ENCODE results near the gene NPFF.

DNA sequence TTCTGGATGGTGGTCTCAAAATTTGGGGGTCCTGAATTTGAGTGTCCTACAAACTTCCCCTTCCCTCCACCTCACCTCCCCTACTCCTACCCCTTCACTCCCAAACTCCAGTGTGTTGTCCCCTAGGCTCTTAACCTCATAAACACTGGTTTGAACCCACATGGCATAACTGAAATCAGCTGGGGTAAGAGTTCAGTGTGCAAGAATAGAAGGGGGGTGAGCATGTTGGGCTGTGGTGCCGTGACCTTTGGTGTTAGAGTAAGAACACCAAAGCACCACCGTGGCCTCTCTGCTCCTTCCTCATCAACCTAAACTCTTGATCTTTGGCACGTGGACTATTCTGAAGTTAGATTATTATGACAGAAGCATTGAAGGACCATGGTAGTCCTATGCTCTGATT lies 44.3 kb downstream of the NPFF start:
- TF ChIP-seq POLR2AphosphoS5 (IDR thresholded peaks at IDR 0.05; ENCODE audit: insufficient read depth in 1 of 2, low read depth in 1 of 2) (no peak), POLR2A (IDR thresholded peaks at IDR 0.05) (no peak)
- TF ChIP-seq, protein P1, sequence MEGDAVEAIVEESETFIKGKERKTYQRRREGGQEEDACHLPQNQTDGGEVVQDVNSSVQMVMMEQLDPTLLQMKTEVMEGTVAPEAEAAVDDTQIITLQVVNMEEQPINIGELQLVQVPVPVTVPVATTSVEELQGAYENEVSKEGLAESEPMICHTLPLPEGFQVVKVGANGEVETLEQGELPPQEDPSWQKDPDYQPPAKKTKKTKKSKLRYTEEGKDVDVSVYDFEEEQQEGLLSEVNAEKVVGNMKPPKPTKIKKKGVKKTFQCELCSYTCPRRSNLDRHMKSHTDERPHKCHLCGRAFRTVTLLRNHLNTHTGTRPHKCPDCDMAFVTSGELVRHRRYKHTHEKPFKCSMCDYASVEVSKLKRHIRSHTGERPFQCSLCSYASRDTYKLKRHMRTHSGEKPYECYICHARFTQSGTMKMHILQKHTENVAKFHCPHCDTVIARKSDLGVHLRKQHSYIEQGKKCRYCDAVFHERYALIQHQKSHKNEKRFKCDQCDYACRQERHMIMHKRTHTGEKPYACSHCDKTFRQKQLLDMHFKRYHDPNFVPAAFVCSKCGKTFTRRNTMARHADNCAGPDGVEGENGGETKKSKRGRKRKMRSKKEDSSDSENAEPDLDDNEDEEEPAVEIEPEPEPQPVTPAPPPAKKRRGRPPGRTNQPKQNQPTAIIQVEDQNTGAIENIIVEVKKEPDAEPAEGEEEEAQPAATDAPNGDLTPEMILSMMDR (IDR thresholded peaks at IDR 0.05): no peak
